Measurements from ENCODE around the gene COL1A2. TPM values are rescaled to one million over a fixed set of nuclear protein-coding genes. Genes with fewer than 3 reads are reported as not detected.

Gene COL1A2
- total RNA-seq, 1 experiment from 2014 or later = 3.0 TPM

GRCh38 chr7:94436018-94436604, 41.4 kb downstream of the COL1A2 start:
- ChIA-PET RAD21 (ENCODE audit: low non-redundant PET in 1 of 2, low total read pairs in 2 of 2, uncharacterized antibody in 2 of 2, unreplicated experiment in 2 of 2) (interaction anchor here in 1 of 2 experiments (0.9 to 1.2 kb wide), 2 partner anchors 139 to 147 kb away, joined by 3 read pairs; no protein-coding TSS in a partner anchor), CTCF (interaction anchor here (0.5 to 2.7 kb wide), 16 partner anchors 10 to 1250 kb away, joined by 3 to 41 read pairs (median 3); no protein-coding TSS in a partner anchor), POLR2A (no interaction called here)
- ATAC-seq (peak; percentile 99), DNase-seq (ENCODE audit: low read depth, low spot score) (peak; percentile 54)
- Histone ChIP-seq H3K36me3 (ENCODE audit: control insufficient read depth in 1 of 2, insufficient read depth in 2 of 2, low read length in 2 of 2) (no peaks in the 10 kb centered on the region), H3K27ac (ENCODE audit: low read depth, low read length) (no peak overlapping the region), H4K20me1 (ENCODE audit: insufficient read depth) (no peaks in the 10 kb centered on the region), H3K27me3 (ENCODE audit: insufficient read depth, low read length) (no peaks in the 10 kb centered on the region), H3K4me3 (replicated peaks in 1 of 2; ENCODE audit: low read depth in 1 of 2, low read length in 2 of 2) (no peak overlapping the region), H3K9me3 (ENCODE audit: control insufficient read depth in 1 of 2, insufficient read depth in 1 of 2, low read depth in 1 of 2, low read length in 2 of 2) (no peaks in the 10 kb centered on the region), H3K9ac (ENCODE audit: low read length) (no peak overlapping the region), H3K79me2 (ENCODE audit: insufficient read depth, low read length) (no peaks in the 10 kb centered on the region), H2AFZ (ENCODE audit: low read depth, low read length, poor library complexity, severe bottlenecking) (peak overlapping the region; percentile 99), H3K4me1 (ENCODE audit: control insufficient read depth in 1 of 2, insufficient read depth in 2 of 2, low read length in 2 of 2) (0 out of 4 replicates have a peak, but pooled peaks cover 0 to 3% of the 10 kb centered on the region in 2 experiments), H3K4me2 (ENCODE audit: low read length) (peak overlapping the region; percentile 39), H3K9me2 (ENCODE audit: insufficient read depth) (no peaks in the 10 kb centered on the region)
- intact Hi-C loops (cut with micrococcal nuclease) = loop anchor here (1.0 to 5.0 kb wide), 2 partner anchors 147 to 1189 kb away; no protein-coding TSS in a partner anchor
- TF ChIP-seq CTCF (IDR thresholded peaks at IDR 0.05 in 2 of 3, conservative IDR thresholded peaks at IDR 0.05 in 1 of 3; ENCODE audit: borderline replicate concordance in 1 of 3, insufficient read depth in 1 of 3, low read depth in 2 of 3, low read length in 2 of 3) = peak; percentile 70 to 85 (median 78)
- peak; percentile 70 for TF ChIP-seq RAD21 (IDR thresholded peaks at IDR 0.05; ENCODE audit: low read depth)
- TF ChIP-seq ELF1 (IDR thresholded peaks at IDR 0.05; ENCODE audit: borderline replicate concordance, low read depth) = no peak
- no peak for TF ChIP-seq MAX (IDR thresholded peaks at IDR 0.05)
- no peak for TF ChIP-seq FOSL1 (IDR thresholded peaks at IDR 0.05; ENCODE audit: low read depth)
- TF ChIP-seq CBX3 (IDR thresholded peaks at IDR 0.05; ENCODE audit: low read depth) = no peak
- TF ChIP-seq JUND (IDR thresholded peaks at IDR 0.05) = no peak
- TF ChIP-seq EGR1 (IDR thresholded peaks at IDR 0.05; ENCODE audit: low read depth) = no peak
- no peak for TF ChIP-seq REST (IDR thresholded peaks at IDR 0.05; ENCODE audit: low read depth)
- TF ChIP-seq POLR2A (IDR thresholded peaks at IDR 0.05; ENCODE audit: borderline replicate concordance, extremely low read depth, insufficient read depth, insufficient read length) = no peak
- peak; percentile 22 for TF ChIP-seq YY1 (IDR thresholded peaks at IDR 0.05; ENCODE audit: extremely low read depth, insufficient replicate concordance, low read depth, low read length)
- no peak for TF ChIP-seq SIN3A (IDR thresholded peaks at IDR 0.05; ENCODE audit: low read depth)
- BruUV-seq (replicated peaks) = no TSS peak

All from HCT116 (cell line).